Panc1 (cell line): Measurements from ENCODE around the gene WWOX. TPM values are rescaled to one million over a fixed set of nuclear protein-coding genes. Genes with fewer than 3 reads are reported as not detected.

Experiments used
- ATAC-seq: fragments of 200-7000 bp; cut with Tn5 transposase; 2 replicates; pipeline ENCODE4 v1.9.1; 2020; ENCODE audit warnings: mild to moderate bottlenecking, moderate library complexity
- BruUV-seq: library from RNA; stranded (reverse); fragments of 400-500 nt; replicated peaks from 2 replicates; lab custom pipeline; 2021; lab: Mats Ljungman, UMichigan
- CTCF ChIA-PET: fragments of 300-600 bp; sonication (Branson Sonifier 250); formaldehyde crosslinking; loops from one replicate; lab custom pipeline; 2022; ENCODE audit warnings: antibody characterized with exemption; lab: Charles Lee
- POLR2A ChIA-PET: fragments of 300-600 bp; sonication (Branson Sonifier 250); formaldehyde crosslinking; loops from one replicate; lab custom pipeline; 2022; ENCODE audit warnings: antibody characterized with exemption; lab: Charles Lee
- DNase-seq: peaks from one replicate; pipeline ENCODE4 v3.0.0-alpha.2; 2010; ENCODE audit warnings: low read depth, low spot score
- H3K27ac ChIP-seq: 2 replicates; pipeline ENCODE4 v1.5.1; 2011; ENCODE audit warnings: mild to moderate bottlenecking, low read length, inconsistent platforms
- H3K27me3 ChIP-seq: fragments of 200-500 bp; sonication (Bioruptor generic); 2 replicates; pipeline ENCODE4 v1.6.0; 2014; ENCODE audit warnings: low read length, inconsistent platforms; ENCODE audit not compliant: control insufficient read depth, insufficient read depth
- H3K36me3 ChIP-seq: fragments of 200-500 bp; sonication (Bioruptor generic); 2 replicates; pipeline ENCODE4 v1.5.1; 2014; ENCODE audit warnings: inconsistent platforms, mild to moderate bottlenecking, low read length, moderate library complexity; ENCODE audit not compliant: control insufficient read depth, insufficient read depth
- H3K4me1 ChIP-seq: 2 replicates; pipeline ENCODE4 v1.5.1; 2011; ENCODE audit warnings: inconsistent platforms, mild to moderate bottlenecking, low read length, moderate library complexity; ENCODE audit not compliant: control insufficient read depth, insufficient read depth
- H3K4me3 ChIP-seq, 2 experiments: 2 replicates each; pipeline ENCODE4 v1.5.1; 2011 to 2012; ENCODE audit warnings: low read depth in 2 of 2, low read length in 2 of 2, mild to moderate bottlenecking in 2 of 2, inconsistent platforms in 1 of 2, moderate library complexity in 1 of 2
- H3K9me3 ChIP-seq: fragments of 200-500 bp; sonication (Bioruptor generic); 2 replicates; pipeline ENCODE4 v1.5.1; 2014; ENCODE audit warnings: low read depth, mild to moderate bottlenecking, inconsistent platforms, low read length, moderate library complexity; ENCODE audit not compliant: control insufficient read depth, insufficient read depth
- POLR2AphosphoS5 ChIP-seq: IDR thresholded peaks from 2 replicates; pipeline ENCODE4 v1.6.1; 2012; ENCODE audit warnings: mild to moderate bottlenecking, low read depth, low read length, moderate library complexity
- SIN3A ChIP-seq: IDR thresholded peaks from 2 replicates; pipeline ENCODE4 v1.6.1; 2012; ENCODE audit warnings: low read depth, mild to moderate bottlenecking, low read length, moderate library complexity, borderline replicate concordance; ENCODE audit not compliant: insufficient read depth
- TCF7L2 ChIP-seq: IDR thresholded peaks from 2 replicates; pipeline ENCODE4 v1.6.1; 2011; ENCODE audit warnings: mild to moderate bottlenecking, low read depth, low read length, inconsistent platforms
- in situ Hi-C: cut with HindIII; loops from 2 replicates; pipeline ENCODE4 v1.10.0; 2016; ENCODE audit warnings: low sequenced_read_pairs, low pct_unique_long_range_greater_than_20kb
- intact Hi-C: fragments of 100-400 bp; cut with micrococcal nuclease; formaldehyde crosslinking; loops from one replicate; pipeline ENCODE4 v1.10.0; 2022; ENCODE audit not compliant: unreplicated experiment
- total RNA-seq: library from RNA; stranded (reverse); gene quantifications from one replicate; pipeline ENCODE4 v1.2.1, GENCODE V29; 2021; ENCODE audit not compliant: unreplicated experiment
- TF ChIP-seq, protein P1 (sequence below): fragments of 450-650 bp; IDR thresholded peaks from 2 replicates; pipeline ENCODE4 v1.5.1; 2017; ENCODE audit warnings: mild to moderate bottlenecking
- TF ChIP-seq, protein P2 (sequence below), 2 experiments: IDR thresholded peaks; 2 replicates each; pipeline ENCODE4 v1.6.1; 2011 to 2012; ENCODE audit warnings: low read depth in 2 of 2, control low read depth in 1 of 2, low read length in 1 of 2, mild to moderate bottlenecking in 1 of 2, moderate library complexity in 1 of 2; ENCODE audit not compliant: insufficient read depth in 1 of 2

Gene WWOX
- total RNA-seq, 1 experiment from 2014 or later = 12.5 TPM

DNA sequence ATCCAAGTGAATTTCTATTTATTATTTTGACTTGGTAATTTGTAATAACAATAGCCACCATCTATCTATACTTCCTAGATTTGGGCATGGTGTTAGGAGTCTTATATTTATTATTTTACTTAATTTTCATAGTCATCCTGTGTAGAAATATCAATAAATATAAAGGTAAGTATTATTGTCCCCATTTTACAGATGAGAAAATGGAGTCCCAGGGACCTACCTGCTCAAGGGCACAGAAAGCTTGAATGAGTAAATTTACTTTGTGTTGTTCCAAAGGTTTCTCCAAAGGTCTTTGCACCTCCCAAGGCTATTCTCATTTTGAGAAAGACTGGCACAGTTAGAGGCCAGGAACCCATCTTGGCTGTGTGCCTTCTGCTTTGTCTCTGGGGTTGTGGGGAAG is 738.3 kb downstream of the WWOX start:
- in situ Hi-C loops = no loop called here
- POLR2A ChIA-PET = no interaction called here
- BruUV-seq = no TSS peak

DNA sequence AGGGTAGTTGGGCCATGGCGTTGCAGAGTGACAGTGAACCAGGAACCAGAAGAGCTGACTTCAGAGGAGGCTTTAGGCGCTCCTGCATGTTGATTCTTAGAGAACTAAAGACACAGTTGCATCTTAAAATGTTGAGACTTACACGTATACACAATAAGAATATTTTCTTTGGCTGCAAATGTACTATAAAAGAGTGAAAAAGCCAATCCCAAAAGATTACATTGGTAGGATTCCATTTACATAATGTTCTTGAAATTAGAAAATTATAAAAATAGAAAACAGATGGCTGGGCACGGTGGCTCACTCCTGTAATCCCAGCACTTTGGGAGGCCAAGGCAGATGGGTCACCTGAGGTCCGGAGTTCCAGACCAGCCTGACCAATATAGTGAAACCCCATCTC is 738.8 kb downstream of the WWOX start:
- no peaks in the 10 kb centered on the region for H3K27me3 ChIP-seq
- no peak for ATAC-seq
- TF ChIP-seq, protein P1, sequence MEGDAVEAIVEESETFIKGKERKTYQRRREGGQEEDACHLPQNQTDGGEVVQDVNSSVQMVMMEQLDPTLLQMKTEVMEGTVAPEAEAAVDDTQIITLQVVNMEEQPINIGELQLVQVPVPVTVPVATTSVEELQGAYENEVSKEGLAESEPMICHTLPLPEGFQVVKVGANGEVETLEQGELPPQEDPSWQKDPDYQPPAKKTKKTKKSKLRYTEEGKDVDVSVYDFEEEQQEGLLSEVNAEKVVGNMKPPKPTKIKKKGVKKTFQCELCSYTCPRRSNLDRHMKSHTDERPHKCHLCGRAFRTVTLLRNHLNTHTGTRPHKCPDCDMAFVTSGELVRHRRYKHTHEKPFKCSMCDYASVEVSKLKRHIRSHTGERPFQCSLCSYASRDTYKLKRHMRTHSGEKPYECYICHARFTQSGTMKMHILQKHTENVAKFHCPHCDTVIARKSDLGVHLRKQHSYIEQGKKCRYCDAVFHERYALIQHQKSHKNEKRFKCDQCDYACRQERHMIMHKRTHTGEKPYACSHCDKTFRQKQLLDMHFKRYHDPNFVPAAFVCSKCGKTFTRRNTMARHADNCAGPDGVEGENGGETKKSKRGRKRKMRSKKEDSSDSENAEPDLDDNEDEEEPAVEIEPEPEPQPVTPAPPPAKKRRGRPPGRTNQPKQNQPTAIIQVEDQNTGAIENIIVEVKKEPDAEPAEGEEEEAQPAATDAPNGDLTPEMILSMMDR = no peak
- TF ChIP-seq POLR2AphosphoS5 (no peak), TCF7L2 (no peak), SIN3A (no peak)
- TF ChIP-seq, protein P2, sequence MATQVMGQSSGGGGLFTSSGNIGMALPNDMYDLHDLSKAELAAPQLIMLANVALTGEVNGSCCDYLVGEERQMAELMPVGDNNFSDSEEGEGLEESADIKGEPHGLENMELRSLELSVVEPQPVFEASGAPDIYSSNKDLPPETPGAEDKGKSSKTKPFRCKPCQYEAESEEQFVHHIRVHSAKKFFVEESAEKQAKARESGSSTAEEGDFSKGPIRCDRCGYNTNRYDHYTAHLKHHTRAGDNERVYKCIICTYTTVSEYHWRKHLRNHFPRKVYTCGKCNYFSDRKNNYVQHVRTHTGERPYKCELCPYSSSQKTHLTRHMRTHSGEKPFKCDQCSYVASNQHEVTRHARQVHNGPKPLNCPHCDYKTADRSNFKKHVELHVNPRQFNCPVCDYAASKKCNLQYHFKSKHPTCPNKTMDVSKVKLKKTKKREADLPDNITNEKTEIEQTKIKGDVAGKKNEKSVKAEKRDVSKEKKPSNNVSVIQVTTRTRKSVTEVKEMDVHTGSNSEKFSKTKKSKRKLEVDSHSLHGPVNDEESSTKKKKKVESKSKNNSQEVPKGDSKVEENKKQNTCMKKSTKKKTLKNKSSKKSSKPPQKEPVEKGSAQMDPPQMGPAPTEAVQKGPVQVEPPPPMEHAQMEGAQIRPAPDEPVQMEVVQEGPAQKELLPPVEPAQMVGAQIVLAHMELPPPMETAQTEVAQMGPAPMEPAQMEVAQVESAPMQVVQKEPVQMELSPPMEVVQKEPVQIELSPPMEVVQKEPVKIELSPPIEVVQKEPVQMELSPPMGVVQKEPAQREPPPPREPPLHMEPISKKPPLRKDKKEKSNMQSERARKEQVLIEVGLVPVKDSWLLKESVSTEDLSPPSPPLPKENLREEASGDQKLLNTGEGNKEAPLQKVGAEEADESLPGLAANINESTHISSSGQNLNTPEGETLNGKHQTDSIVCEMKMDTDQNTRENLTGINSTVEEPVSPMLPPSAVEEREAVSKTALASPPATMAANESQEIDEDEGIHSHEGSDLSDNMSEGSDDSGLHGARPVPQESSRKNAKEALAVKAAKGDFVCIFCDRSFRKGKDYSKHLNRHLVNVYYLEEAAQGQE (IDR thresholded peaks at IDR 0.05; ENCODE audit: insufficient read depth in 1 of 2, low read depth in 2 of 2, low read length in 1 of 2) = no peak
- no peak overlapping the region for H3K27ac ChIP-seq
- no peak for DNase-seq
- no peaks in the 10 kb centered on the region for H3K36me3 ChIP-seq
- H3K9me3 ChIP-seq = no peaks in the 10 kb centered on the region
- POLR2A ChIA-PET = no interaction called here
- in situ Hi-C loops = no loop called here
- H3K4me3 ChIP-seq = no peak overlapping the region
- no TSS peak for BruUV-seq
- CTCF ChIA-PET = no interaction called here
- intact Hi-C loops = no loop called here
- H3K4me1 ChIP-seq = no peaks in the 10 kb centered on the region

More for the DNA sequence above, 738.3 kb downstream of the WWOX start:
- H3K27me3 ChIP-seq = no peaks in the 10 kb centered on the region
- intact Hi-C loops = no loop called here
- H3K9me3 ChIP-seq = no peaks in the 10 kb centered on the region
- TF ChIP-seq SIN3A (no peak), POLR2AphosphoS5 (no peak), TCF7L2 (no peak)
- TF ChIP-seq, protein P2 (IDR thresholded peaks at IDR 0.05; ENCODE audit: insufficient read depth in 1 of 2, low read depth in 2 of 2, low read length in 1 of 2) = no peak
- TF ChIP-seq, protein P1 = no peak
- H3K4me3 ChIP-seq = no peak overlapping the region
- no peaks in the 10 kb centered on the region for H3K36me3 ChIP-seq
- H3K4me1 ChIP-seq = no peaks in the 10 kb centered on the region
- CTCF ChIA-PET = no interaction called here
- ATAC-seq = no peak
- no peak for DNase-seq
- no peak overlapping the region for H3K27ac ChIP-seq
